ENCODE data around the gene CNPY1. TPM values are rescaled to one million over a fixed set of nuclear protein-coding genes. Genes with fewer than 3 reads are reported as not detected.
"Not testable (repeated sequence)": the region's sequence is repeated elsewhere in the genome, so short reads cannot be mapped to it uniquely, and the experiment has no call there.

CNPY1 gene
- total RNA-seq = 0.68 and 2.2 TPM in 2 replicates
- not detected for polyA plus RNA-seq (2012)

DNA sequence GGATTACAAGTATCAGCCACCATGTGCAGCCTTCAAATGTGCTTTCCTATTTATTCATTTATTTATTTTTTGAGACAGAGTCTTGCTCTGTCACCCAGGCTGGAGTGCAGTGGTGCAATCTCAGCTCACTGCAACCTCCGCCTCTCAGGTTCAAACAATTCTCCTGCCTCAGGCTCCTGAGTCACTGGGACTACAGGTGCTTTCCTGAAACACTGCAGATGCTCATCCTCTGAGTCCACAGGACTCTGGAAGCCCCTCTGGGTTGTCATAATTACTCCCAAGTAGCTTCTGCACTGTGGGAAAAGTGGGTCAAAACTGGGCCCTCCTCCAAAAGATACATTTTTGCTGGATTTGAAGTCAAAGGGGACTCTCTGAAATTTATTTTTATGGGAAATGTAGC lies at the start of gene CNPY1:
Gene CNPY1 (minus strand): TSS at position 111 of the 400 bp plus-strand sequence. CDS start 630 bp downstream, outside the sequence.
- DNase-seq (ENCODE audit: low read depth) = not testable (repeated sequence)

DNA sequence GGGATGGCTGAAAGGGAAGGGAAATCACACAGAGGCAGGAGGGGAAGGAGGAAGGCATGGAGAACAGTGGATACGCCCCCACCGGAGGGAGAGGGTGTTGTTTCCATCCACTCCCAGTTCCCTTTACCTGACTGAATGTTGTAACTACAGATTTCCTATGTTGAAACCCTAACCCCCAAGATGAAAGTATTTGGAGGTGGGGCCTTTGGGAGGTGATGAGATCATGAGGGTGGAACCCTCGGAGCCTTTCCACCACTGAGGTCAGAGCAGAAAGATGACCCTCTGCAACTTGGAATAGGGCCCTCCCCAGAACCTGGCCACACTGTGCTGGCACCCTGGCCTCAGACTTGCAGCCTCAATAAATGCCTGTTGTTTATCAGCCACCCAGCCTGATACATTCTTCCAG lies 48.6 kb upstream of the CNPY1 start:
- DNase-seq (ENCODE audit: low read depth) = peak; percentile 78

DNA sequence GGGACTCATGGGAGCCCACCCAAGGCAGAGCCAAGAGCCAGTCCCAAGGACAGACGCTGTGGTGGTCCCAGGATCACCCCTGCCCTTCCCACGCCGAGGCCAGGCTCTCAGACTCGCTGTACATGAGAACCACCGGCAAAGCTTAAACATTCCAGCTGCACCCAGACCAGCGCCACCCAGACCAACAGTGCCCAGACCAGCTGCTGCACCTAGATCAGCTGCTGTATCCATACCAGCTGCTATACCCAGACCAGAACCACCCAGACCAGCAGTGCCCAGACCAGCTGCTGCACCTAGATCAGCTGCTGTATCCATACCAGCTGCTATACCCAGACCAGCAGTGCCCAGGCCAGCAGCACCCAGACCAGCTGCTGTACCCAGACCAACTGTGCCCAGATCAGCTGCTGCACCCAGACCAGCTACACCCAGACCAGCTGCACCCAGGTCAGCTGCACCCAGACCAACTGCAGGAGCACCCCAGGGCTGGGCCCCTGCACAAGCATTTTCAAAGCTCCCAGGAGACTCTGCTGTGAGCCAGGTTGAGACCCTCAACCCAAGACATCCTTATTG lies 47.9 kb upstream of the CNPY1 start:
- peak; percentile 96 for DNase-seq (ENCODE audit: low read depth)

- peak; percentile 32 for DNase-seq (ENCODE audit: low read depth)
These were observed 47.3 kb upstream of the CNPY1 start for GRCh38 chr7:155593461-155594162.

DNA sequence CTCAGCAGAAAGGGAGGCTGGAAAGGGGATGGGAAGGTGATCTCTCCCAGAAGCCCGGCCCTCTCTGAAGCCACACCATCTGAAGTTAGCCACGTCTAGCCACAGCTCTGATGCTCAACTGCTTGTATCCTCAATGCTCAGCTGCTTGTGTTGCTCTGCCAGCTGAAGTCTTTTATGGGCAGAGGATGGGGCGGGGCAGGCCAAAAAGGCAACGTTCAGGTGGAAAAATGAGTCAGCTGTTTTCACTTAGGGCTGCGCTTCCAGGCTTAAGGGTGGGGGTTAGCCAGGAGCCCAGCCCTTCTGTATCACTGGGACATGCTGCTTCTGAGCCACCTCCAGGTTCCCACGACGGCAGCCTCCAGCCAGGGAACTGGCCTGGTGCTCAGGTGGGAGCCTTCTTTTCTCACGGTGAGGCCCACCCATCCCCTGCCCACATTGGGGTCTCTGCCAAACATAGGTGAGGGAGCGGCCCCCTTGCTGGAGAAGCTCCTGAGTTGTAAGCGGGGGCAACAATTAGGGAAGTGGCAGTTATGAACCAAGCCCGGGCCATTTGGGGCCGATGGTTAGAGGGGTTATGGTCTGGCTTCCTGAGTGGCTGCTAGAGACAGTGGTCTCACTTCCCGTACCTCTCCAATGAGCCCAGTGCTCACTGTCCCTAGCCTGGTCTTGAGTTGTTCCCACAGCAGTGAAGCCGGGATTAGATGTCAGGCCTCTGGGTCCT lies 44.9 kb upstream of the CNPY1 start:
- DNase-seq (ENCODE audit: low read depth) = peak; percentile 77

DNA sequence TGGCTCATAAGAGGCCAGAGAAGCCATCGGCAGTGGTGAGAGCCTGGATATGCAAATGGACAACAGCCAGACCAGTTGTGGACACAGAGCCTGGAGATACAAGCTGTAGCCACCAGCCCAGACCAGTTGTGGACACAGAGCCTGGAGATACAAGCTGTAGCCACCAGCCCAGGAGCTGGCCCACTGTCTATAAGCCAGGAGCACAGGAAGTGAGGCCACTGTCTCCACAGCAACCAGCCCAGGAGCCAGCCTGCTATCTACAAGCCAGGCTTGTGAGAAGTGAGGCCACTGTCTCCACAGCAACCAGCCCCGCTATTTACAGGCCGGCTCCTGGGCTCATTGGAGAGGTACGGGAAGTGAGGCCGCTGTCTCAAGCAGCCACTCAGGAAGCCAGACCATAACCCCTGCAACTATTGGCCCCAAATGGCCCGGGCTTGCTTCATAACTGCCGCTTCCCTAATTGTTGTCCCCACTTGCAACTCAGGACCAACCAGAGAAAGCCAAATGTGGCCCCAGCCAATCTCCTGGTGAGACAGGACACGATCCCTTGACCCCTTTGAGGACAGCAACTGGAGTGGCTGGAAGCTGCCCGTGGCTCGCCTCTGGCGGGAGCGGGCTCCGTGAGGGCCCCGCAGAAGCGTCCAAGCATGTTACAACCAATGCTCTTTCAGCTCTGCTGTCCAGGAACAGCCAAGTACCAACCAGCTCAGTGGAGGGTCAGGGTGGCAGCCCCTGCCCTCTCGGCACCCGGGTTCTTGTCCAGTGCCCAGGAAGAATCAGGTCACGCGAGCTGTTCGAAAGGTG lies 44.1 kb upstream of the CNPY1 start:
- DNase-seq (ENCODE audit: low read depth) = peak; percentile 69

DNA sequence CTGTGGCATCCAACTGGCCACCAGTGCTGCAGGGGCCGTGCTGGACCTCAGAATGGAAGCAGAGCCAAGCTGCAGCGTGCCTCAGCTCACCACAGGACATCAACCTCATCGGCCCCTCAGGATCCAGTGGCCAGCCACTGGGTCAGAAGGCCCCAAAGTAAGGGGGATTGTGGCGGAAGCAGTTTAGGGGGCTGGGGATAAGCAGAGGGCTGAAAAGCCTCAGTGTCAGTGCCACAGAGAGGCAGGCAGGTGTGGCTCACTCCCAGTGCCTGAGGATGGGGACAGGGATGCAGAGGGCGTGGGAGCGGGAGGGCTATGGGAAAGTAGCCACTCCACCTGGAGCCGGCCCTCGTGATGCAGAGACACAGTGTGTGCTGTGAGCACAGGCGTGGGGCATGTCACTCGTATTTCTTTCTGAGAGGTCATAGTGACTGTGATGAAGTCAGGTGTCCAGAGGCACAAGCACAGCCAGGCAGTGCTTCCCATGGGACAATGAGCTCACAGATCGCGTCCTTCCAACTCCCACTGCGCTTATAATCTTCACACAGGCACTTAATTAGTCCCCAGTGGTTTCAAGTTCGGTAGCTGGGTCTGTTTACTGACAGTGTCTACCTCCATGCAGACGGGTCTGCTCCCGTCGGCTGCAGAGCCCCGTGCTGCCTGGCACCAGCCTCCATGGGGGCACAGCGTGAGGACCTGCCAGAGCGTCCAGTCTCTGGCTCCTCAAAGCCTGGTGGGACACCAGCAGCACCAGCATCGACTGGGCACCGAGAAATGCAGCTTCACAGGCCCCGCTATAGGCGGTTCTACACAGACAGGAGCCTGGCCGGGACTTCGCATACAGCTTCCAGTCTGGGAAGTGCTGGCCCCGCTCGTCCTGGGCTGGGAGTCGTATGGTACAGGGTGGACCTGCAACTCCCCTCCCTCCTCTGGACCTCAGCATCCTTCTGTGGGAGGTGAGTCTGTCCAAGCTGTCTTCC lies 42.9 kb upstream of the CNPY1 start:
- peak; percentile 33 for DNase-seq (ENCODE audit: low read depth)

DNA sequence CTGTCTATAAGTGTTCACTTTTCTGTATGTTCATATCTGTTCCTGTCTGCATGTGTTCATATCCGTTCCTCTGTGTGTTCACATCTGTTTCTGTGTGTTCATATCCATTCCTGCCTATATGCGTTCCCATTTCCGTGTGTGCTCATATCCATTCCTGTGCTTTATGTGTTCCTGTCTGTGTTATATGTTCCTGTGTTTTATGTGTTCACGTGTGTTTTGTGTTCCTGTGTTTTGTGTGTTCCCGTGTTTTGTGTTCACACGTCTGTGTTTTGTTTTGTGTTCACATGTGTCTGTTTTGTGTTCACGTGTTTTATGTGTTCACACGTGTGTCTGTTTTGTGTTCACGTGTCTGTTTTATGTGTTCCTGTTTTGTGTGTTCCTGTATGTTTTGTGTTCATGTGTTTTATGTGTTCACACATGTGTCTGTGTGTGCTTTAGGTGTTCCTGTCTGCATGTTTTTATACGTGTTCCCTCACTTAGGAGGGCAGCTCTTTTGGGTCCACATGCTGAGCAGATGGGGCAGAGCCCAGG lies 42.2 kb upstream of the CNPY1 start:
- DNase-seq (ENCODE audit: low read depth) = no peak

DNA sequence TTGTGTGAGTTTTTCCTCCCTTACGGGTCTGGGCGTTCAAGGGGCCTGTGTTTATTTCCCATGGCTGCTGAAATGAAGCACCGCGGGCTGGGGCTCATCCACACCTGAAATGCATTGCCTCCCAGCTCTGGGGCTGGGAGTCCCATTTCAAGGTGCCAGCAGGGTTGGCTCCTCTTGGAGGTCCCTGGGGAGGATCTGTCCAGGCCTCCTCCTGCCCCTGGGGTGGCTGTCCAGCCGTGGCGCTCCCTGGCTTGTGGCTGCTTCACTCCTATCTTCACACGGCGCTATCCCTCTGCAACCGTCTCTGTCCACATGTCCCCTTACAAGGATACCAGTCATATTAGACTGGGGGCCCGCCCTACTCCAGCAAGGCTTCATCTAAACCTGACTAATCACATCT lies 41.1 kb upstream of the CNPY1 start:
- DNase-seq (ENCODE audit: low read depth) = no peak

- no peak for DNase-seq (ENCODE audit: low read depth)
These were observed 40.6 kb upstream of the CNPY1 start for GRCh38 chr7:155586843-155587440.

GRCh38 chr7:155585951-155586350 lies 39.6 kb upstream of the CNPY1 start:
- DNase-seq (ENCODE audit: low read depth) = no peak

GRCh38 chr7:155585532-155585895 lies 39.2 kb upstream of the CNPY1 start:
- DNase-seq (ENCODE audit: low read depth) = no peak

GRCh38 chr7:155584763-155585531 lies 38.6 kb upstream of the CNPY1 start:
- DNase-seq (ENCODE audit: low read depth) = peak; percentile 36

DNA sequence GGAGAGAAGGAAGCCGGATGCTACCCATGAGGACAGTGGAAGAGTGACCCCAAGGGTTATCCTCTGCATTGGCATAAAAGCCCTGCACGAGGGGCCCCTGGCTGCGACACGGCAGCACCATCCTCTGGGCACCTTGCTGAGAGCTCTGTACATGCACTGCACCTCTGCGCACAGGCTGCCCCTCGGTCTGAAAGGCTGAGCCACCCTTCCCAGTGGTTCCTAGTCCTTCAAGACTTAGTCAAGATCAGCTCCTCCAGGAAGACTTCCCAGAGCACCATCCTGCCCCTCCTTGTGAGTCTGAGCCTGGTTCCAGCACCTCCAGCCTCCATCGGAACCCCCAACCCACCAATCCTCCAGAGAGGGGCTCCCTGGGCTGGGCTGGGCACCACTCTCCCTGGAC lies 37.9 kb upstream of the CNPY1 start:
- DNase-seq (ENCODE audit: low read depth) = no peak

DNA sequence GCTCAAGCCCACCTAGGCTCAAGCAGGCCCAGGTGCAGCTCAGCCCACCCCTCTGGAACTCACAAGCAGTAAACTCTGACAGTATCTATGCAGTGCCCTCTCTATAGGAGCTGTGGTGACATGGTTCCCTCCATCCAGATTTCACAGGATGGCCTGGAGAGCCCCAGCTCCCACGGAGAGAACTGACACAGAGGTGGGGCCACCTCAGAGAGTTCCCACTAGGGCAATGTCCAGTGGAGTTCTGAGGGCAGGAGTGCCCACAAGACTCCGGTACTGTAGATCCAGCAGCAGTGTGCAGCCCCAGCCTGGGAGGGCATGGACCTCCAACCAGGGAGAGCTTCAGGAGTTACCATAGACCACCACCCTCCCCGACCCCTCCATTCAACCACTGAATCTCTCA lies 37.3 kb upstream of the CNPY1 start:
- DNase-seq (ENCODE audit: low read depth) = no peak

DNA sequence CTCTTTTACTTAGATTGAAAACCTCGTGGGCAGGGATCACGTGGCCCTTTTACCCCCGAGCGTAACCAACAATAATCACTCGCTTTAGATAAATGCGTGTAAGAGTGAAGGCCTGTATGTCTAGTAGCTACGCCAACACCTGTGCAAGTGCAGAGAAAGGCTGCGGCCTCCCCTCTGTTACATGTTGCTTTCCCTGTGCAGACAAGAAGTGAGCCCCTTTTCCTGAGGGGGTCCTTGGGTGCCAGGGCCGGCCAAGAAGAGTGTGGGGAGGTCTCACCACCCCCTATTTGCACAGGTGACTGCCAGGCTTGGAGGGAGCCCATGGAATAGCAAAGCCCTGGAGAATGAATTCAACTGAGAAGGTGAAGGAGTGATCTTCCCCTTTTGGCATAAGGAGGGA lies 35.6 kb upstream of the CNPY1 start:
- DNase-seq (ENCODE audit: low read depth) = no peak

GRCh38 chr7:155581107-155581830 lies 34.9 kb upstream of the CNPY1 start:
- DNase-seq (ENCODE audit: low read depth) = no peak

- DNase-seq (ENCODE audit: low read depth) = no peak
These were observed 34.0 kb upstream of the CNPY1 start for GRCh38 chr7:155580367-155580766.

Data from myocyte (in vitro differentiated cells).